CD4-positive, alpha-beta T cell (primary cell): Measurements from ENCODE around the gene TMEM174. TPM values are rescaled to one million over a fixed set of nuclear protein-coding genes. Genes with fewer than 3 reads are reported as not detected.
A peak's percentile ranks its signal among the peaks of the same experiment; 100 is the strongest.

Experiments
- ATAC-seq: fragments of 200-7000 bp; cut with Tn5 transposase; one replicate; pipeline ENCODE4 v1.10.0; 2022; ENCODE audit warnings: mild to moderate bottlenecking; ENCODE audit not compliant: poor library complexity
- CTCF ChIA-PET: fragments of 350-600 bp; sonication (Branson Sonifier 250); formaldehyde crosslinking; loops from one replicate; lab custom pipeline; 2021; ENCODE audit warnings: antibody characterized with exemption, inconsistent platforms; lab: Charles Lee
- POLR2A ChIA-PET: fragments of 350-600 bp; sonication (Branson Sonifier 250); formaldehyde crosslinking; loops from one replicate; lab custom pipeline; 2021; ENCODE audit warnings: antibody characterized with exemption, inconsistent platforms; lab: Charles Lee
- DNase-seq, 14 experiments: peaks; one replicate each; pipeline ENCODE4 v3.0.0-alpha.2; 2013 to 2020; ENCODE audit warnings: mixed read lengths in 2 of 14
- H3K27ac ChIP-seq, 2 donors: one replicate each; pipeline versions ENCODE4 v1.5.1 to v1.7.0; 2013; ENCODE audit warnings: low read length in 2 of 2, low read depth in 1 of 2, mild to moderate bottlenecking in 1 of 2
- H3K27me3 ChIP-seq, 2 experiments: 1 replicate in 1 of 2; 2 replicates in 1 of 2; pipeline versions ENCODE4 v1.6.1 to v1.7.0; 2013; ENCODE audit warnings: low read length in 2 of 2, control low read depth in 1 of 2, mild to moderate bottlenecking in 1 of 2, moderate library complexity in 1 of 2; ENCODE audit not compliant: insufficient read depth in 2 of 2, control insufficient read depth in 1 of 2
- H3K36me3 ChIP-seq: one replicate; pipeline ENCODE4 v1.6.1; 2013; ENCODE audit warnings: low read length, control low read depth; ENCODE audit not compliant: insufficient read depth
- H3K4me1 ChIP-seq: one replicate; pipeline ENCODE4 v1.6.1; 2013; ENCODE audit warnings: low read length, control low read depth; ENCODE audit not compliant: insufficient read depth
- H3K4me3 ChIP-seq: one replicate; pipeline ENCODE4 v1.5.1; 2013; ENCODE audit warnings: mild to moderate bottlenecking, low read length, moderate library complexity
- H3K9me3 ChIP-seq, 2 experiments: 1 replicate in 1 of 2; 2 replicates in 1 of 2; pipeline versions ENCODE4 v1.6.1 to v1.7.0; 2013; ENCODE audit warnings: low read length in 2 of 2, mild to moderate bottlenecking in 2 of 2, control low read depth in 1 of 2, moderate library complexity in 1 of 2; ENCODE audit not compliant: control insufficient read depth in 1 of 2, insufficient read depth in 1 of 2
- H3K27ac Mint-ChIP-seq: one replicate; pipeline ENCODE4 v1.8.0; 2020; ENCODE audit warnings: mixed read lengths
- H3K27me3 Mint-ChIP-seq: one replicate; pipeline ENCODE4 v1.8.0; 2021; ENCODE audit warnings: mixed read lengths
- H3K36me3 Mint-ChIP-seq: one replicate; pipeline ENCODE4 v1.8.0; 2021; ENCODE audit warnings: low read depth, mixed read lengths
- H3K4me1 Mint-ChIP-seq: one replicate; pipeline ENCODE4 v1.8.0; 2021; ENCODE audit warnings: low read depth, mixed read lengths
- H3K4me3 Mint-ChIP-seq: one replicate; pipeline ENCODE4 v1.8.0; 2020; ENCODE audit warnings: mild to moderate bottlenecking, mixed read lengths
- H3K9me3 Mint-ChIP-seq: one replicate; pipeline ENCODE4 v1.8.0; 2020; ENCODE audit warnings: mixed read lengths
- intact Hi-C, 2 experiments: fragments of 100-400 bp; cut with DNase I in 1 of 2; cut with micrococcal nuclease in 1 of 2; formaldehyde crosslinking; loops; one replicate each; pipeline versions ENCODE4 v1.15.1 to v1.9.0; 2023 to 2025; cut with DNase I, micrococcal nuclease
- total RNA-seq, 174 experiments: library from RNA in 2 of 174; stranded (reverse) in 2 of 174; gene quantifications; one replicate each; pipeline ENCODE4 v1.2.3 and lab custom pipeline; 2021 to 2026
- TF ChIP-seq, protein P1 (sequence below): fragments of 200-600 bp; IDR thresholded peaks from one replicate; pipeline ENCODE4 v1.8.0; 2022; ENCODE audit warnings: antibody characterized with exemption, mild to moderate bottlenecking

Gene TMEM174
- total RNA-seq, 2 experiments from 2014 or later, result not detected

- DNase-seq, result peak in 2 of 14 experiments; percentile 20 to 32
Measured at GRCh38 chr5:73135429-73136054, 37.5 kb upstream of the TMEM174 start.

GRCh38 chr5:73136055-73136562 lies 36.9 kb upstream of the TMEM174 start:
- Histone ChIP-seq H3K9me3 (no peaks in the 10 kb centered on the region), H3K4me3 (no peak overlapping the region), H3K27ac (no peak overlapping the region), H3K4me1 (no peaks in the 10 kb centered on the region), H3K36me3 (no peaks in the 10 kb centered on the region), H3K27me3 (peaks cover 24 to 31% of the 10 kb centered on the region in 2 experiments)
- no peak overlapping the region for H3K27ac Mint-ChIP-seq
- no peaks in the 10 kb centered on the region for H3K4me1 Mint-ChIP-seq
- ATAC-seq (no peak), DNase-seq (no peak)
- POLR2A ChIA-PET, result no interaction called here
- no peaks in the 10 kb centered on the region for H3K36me3 Mint-ChIP-seq
- no peaks in the 10 kb centered on the region for H3K9me3 Mint-ChIP-seq
- peaks cover 58% of the 10 kb centered on the region for H3K27me3 Mint-ChIP-seq
- intact Hi-C loops, result no loop called here
- TF ChIP-seq, protein P1, sequence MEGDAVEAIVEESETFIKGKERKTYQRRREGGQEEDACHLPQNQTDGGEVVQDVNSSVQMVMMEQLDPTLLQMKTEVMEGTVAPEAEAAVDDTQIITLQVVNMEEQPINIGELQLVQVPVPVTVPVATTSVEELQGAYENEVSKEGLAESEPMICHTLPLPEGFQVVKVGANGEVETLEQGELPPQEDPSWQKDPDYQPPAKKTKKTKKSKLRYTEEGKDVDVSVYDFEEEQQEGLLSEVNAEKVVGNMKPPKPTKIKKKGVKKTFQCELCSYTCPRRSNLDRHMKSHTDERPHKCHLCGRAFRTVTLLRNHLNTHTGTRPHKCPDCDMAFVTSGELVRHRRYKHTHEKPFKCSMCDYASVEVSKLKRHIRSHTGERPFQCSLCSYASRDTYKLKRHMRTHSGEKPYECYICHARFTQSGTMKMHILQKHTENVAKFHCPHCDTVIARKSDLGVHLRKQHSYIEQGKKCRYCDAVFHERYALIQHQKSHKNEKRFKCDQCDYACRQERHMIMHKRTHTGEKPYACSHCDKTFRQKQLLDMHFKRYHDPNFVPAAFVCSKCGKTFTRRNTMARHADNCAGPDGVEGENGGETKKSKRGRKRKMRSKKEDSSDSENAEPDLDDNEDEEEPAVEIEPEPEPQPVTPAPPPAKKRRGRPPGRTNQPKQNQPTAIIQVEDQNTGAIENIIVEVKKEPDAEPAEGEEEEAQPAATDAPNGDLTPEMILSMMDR, result no peak
- H3K4me3 Mint-ChIP-seq, result no peak overlapping the region
- CTCF ChIA-PET, result no interaction called here

More at GRCh38 chr5:73135429-73136054, 37.5 kb upstream of the TMEM174 start:
- Mint-ChIP-seq H3K27me3 (peaks cover 53% of the 10 kb centered on the region), H3K4me3 (no peak overlapping the region), H3K9me3 (no peaks in the 10 kb centered on the region), H3K36me3 (no peaks in the 10 kb centered on the region), H3K27ac (no peak overlapping the region), H3K4me1 (no peaks in the 10 kb centered on the region)
- H3K4me1 ChIP-seq, result no peaks in the 10 kb centered on the region
- intact Hi-C loops, result no loop called here
- no peak overlapping the region for H3K27ac ChIP-seq
- ChIA-PET POLR2A (no interaction called here), CTCF (no interaction called here)
- H3K36me3 ChIP-seq, result no peaks in the 10 kb centered on the region
- H3K27me3 ChIP-seq, result peaks cover 24 to 27% of the 10 kb centered on the region in 2 experiments
- TF ChIP-seq, protein P1, result peak; percentile 21
- no peaks in the 10 kb centered on the region for H3K9me3 ChIP-seq
- no peak for ATAC-seq
- H3K4me3 ChIP-seq, result no peak overlapping the region

DNA sequence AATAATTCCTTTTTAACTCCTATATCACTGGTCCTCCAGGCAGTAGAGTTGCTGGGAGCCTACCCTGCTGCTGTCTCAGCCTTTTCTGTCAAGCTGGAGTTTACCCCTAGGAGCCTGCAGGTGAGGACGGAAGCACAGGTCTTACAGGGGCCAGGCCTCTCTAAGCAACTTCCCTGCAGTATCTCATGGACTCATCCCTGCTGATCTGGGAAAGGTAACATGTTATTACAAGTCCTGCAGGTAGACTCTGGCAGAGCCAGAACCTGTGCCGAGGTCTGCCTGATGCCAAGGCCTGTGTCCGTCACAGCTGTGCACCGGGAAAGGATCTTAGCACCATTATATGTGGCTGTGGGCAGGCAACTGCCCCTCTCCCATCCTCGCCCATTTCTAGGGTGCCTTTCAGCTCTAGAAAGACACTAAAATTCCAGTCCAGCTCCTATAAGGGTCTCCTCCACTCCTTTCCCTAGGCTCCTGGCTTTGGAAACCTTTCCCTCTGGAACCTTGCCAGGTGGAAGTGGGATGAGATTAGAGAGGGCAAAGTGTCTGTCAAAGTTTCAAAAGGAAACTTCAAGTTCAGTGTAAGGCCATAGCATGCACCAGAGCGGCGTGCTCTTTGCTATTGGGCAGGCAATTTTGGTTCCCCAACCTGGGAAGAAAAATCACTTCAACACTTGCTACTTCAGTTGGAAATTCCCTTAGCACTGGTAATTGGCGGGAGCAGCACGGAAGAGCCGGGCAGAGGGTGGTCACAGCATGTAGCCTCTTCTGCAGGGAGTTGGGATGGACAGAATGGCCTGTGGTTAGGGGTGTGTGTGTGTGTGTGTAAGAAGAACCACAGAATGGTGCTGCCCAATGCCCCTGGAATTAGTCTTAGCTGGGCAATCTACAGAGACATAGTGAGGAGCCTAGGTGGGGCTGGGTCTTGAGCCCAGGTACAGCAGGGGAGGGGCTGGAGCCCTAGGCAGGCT lies 35.1 kb upstream of the TMEM174 start:
- ChIA-PET POLR2A (no interaction called here), CTCF (no interaction called here)
- ATAC-seq, result no peak
- no peaks in the 10 kb centered on the region for H3K9me3 ChIP-seq
- Mint-ChIP-seq H3K4me3 (no peak overlapping the region), H3K27me3 (peaks cover 71% of the 10 kb centered on the region), H3K9me3 (no peaks in the 10 kb centered on the region), H3K4me1 (no peaks in the 10 kb centered on the region), H3K36me3 (no peaks in the 10 kb centered on the region), H3K27ac (no peak overlapping the region)
- H3K36me3 ChIP-seq, result no peaks in the 10 kb centered on the region
- intact Hi-C loops, result no loop called here
- DNase-seq, result no peak
- H3K27me3 ChIP-seq, result peaks cover 29 to 33% of the 10 kb centered on the region in 2 experiments
- no peaks in the 10 kb centered on the region for H3K4me1 ChIP-seq
- no peak overlapping the region for H3K27ac ChIP-seq
- TF ChIP-seq, protein P1, result no peak
- H3K4me3 ChIP-seq, result no peak overlapping the region
